K562 (cell line): Measurements from ENCODE around the gene VDAC2.

Source experiments
- ATF2 ChIP-seq: sonication (generic); formaldehyde crosslinking; IDR thresholded peaks from 2 replicates; pipeline ENCODE4 v1.8.1; 2022; ENCODE audit warnings: missing genetic modification reagents
- CC2D1A ChIP-seq: fragments of 450-650 bp; IDR thresholded peaks from 2 replicates; pipeline ENCODE4 v1.6.1; 2017; ENCODE audit warnings: mild to moderate bottlenecking
- CEBPB ChIP-seq: fragments of 450-650 bp; IDR thresholded peaks from 2 replicates; pipeline ENCODE4 v1.6.1; 2016; ENCODE audit warnings: missing genetic modification characterization, missing compliant biosample characterization
- CEBPZ ChIP-seq: fragments of 150-350 bp; IDR thresholded peaks from 2 replicates; pipeline ENCODE4 v1.6.1; 2014; ENCODE audit warnings: low read depth, mild to moderate bottlenecking, low read length, borderline replicate concordance
- CTCF ChIP-seq, 3 experiments: IDR thresholded peaks in 2 of 3; conservative IDR thresholded peaks in 1 of 3; 2 replicates each; pipeline ENCODE4 v1.5.1; 2011 to 2012; ENCODE audit warnings: low read length in 3 of 3, mild to moderate bottlenecking in 3 of 3, control low read depth in 2 of 3, improper control_type of control experiment in 1 of 3, inconsistent platforms in 1 of 3, low read depth in 1 of 3, mixed read lengths in 1 of 3, moderate library complexity in 1 of 3; ENCODE audit not compliant: insufficient read depth in 2 of 3
- JUN ChIP-seq, 2 experiments: sonication (generic) in 1 of 2; formaldehyde crosslinking in 1 of 2; IDR thresholded peaks; 2 replicates each; pipeline versions ENCODE4 v1.6.1 to v1.8.0; 2012 to 2022; ENCODE audit warnings: borderline replicate concordance in 2 of 2, mild to moderate bottlenecking in 2 of 2, improper control_type of control experiment in 1 of 2, low read depth in 1 of 2, low read length in 1 of 2, missing genetic modification reagents in 1 of 2
- PATZ1 ChIP-seq: fragments of 250-450 bp; sonication (Bioruptor Pico); IDR thresholded peaks from 2 replicates; pipeline ENCODE4 v1.5.0; 2020; ENCODE audit warnings: mild to moderate bottlenecking, borderline replicate concordance
- RBM39 ChIP-seq: fragments of 200-400 bp; formaldehyde crosslinking; optimal IDR thresholded peaks from 2 replicates; pipeline ENCODE3; 2018; ENCODE audit warnings: low read depth, low read length
- RNF2 ChIP-seq: sonication (generic); IDR thresholded peaks from 2 replicates; pipeline ENCODE4 v1.6.1; 2016
- ZBTB8A ChIP-seq: fragments of 450-650 bp; IDR thresholded peaks from 2 replicates; pipeline ENCODE4 v1.6.1; 2018; ENCODE audit warnings: mild to moderate bottlenecking, moderate library complexity; ENCODE audit not compliant: partially characterized antibody
- ZFP1 ChIP-seq: fragments of 450-650 bp; formaldehyde crosslinking; IDR thresholded peaks from 2 replicates; pipeline ENCODE4 v1.4.0; 2020; ENCODE audit warnings: mild to moderate bottlenecking, mixed read lengths
- ZKSCAN1 ChIP-seq: fragments of 150-350 bp; IDR thresholded peaks from 2 replicates; pipeline ENCODE4 v1.6.1; 2016; ENCODE audit warnings: low read depth, low read length
- ZNF274 ChIP-seq: IDR thresholded peaks from 2 replicates; pipeline ENCODE4 v1.6.1; 2011; ENCODE audit warnings: low read depth, mild to moderate bottlenecking, low read length, moderate library complexity, borderline replicate concordance
- TF ChIP-seq, protein P1 (sequence below): sonication (generic); formaldehyde crosslinking; IDR thresholded peaks from 2 replicates; pipeline ENCODE4 v1.8.0; 2023; ENCODE audit warnings: mild to moderate bottlenecking, missing genetic modification reagents

DNA sequence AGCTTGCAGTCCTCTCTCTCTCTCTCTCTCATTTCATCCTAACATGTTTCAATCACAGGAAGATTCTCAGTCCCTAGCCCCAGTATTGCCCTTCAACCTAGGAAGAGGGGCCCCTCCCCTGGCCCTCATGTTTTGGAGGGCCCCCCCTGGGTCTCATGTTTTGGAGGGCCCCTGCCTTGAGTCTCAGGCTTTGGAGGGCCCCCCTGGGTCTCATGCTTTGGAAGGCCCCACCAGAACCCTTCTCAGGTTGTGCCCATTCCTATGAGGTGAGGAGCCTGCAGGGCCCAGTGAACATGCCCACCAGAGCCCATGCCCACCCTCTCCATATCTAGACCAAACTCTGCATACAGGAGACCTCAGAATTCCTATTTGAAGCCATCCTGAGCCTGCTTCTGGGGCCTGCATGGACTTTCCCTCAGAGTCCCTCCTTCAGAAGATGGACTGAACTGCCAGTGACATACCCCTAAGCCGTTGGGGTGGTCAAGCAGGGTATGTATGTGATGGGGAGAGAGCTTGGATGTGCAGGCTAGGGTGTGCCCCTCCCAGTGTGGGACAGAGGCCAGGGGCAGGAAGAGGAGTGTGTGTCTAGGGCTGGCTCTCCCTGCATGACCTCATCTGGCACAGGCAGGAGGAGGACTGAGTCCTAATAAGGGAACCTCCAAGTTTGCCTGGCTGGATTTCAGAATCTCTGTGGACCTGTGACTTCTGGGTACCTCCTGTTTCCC lies 8.1 kb upstream of the VDAC2 start:
- TF ChIP-seq CEBPB (no peak), ZKSCAN1 (no peak), CEBPZ (no peak), RBM39 (no peak), CTCF (IDR thresholded peaks at IDR 0.05 in 2 of 3, conservative IDR thresholded peaks at IDR 0.05 in 1 of 3; ENCODE audit: insufficient read depth in 2 of 3, low read depth in 1 of 3, low read length in 3 of 3) (no peak), ZFP1 (CRISPR knock-in tag) (no peak), PATZ1 (CRISPR knock-in tag) (no peak), CC2D1A (no peak), ATF2 (no peak), JUN (IDR thresholded peaks at IDR 0.05; ENCODE audit: borderline replicate concordance, low read depth, low read length) (no peak), JUN (CRISPR knock-in tag; IDR thresholded peaks at IDR 0.05; ENCODE audit: borderline replicate concordance) (no peak), ZBTB8A (no peak), RNF2 (no peak), ZNF274 (no peak)
- TF ChIP-seq, protein P1, sequence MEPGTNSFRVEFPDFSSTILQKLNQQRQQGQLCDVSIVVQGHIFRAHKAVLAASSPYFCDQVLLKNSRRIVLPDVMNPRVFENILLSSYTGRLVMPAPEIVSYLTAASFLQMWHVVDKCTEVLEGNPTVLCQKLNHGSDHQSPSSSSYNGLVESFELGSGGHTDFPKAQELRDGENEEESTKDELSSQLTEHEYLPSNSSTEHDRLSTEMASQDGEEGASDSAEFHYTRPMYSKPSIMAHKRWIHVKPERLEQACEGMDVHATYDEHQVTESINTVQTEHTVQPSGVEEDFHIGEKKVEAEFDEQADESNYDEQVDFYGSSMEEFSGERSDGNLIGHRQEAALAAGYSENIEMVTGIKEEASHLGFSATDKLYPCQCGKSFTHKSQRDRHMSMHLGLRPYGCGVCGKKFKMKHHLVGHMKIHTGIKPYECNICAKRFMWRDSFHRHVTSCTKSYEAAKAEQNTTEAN (CRISPR knock-in tag) = no peak
